Cardiac muscle cell (in vitro differentiated cells and primary cell): ENCODE data around the gene GANAB. TPM values are rescaled to one million over a fixed set of nuclear protein-coding genes. Genes with fewer than 3 reads are reported as not detected.

Source experiments
- DNase-seq, 2 donors: peaks; one replicate each; pipeline versions ENCODE4 v3.0.0 to v3.0.0-alpha.2; 2010 to 2017; ENCODE audit warnings: low read depth in 1 of 2, low spot score in 1 of 2
- H3K27ac ChIP-seq: fragments of 200-600 bp; sonication (generic); 2 replicates; pipeline ENCODE4 v1.5.1; 2016
- H3K27me3 ChIP-seq: fragments of 200-600 bp; sonication (generic); 2 replicates; pipeline ENCODE4 v1.6.0; 2016; ENCODE audit warnings: control low read depth
- H3K36me3 ChIP-seq: fragments of 200-600 bp; sonication (generic); 2 replicates; pipeline ENCODE4 v1.5.1; 2016; ENCODE audit warnings: control low read depth
- H3K4me1 ChIP-seq: fragments of 200-600 bp; sonication (generic); 2 replicates; pipeline ENCODE4 v1.8.1; 2017; ENCODE audit warnings: low read depth, mild to moderate bottlenecking, mixed run types
- H3K4me3 ChIP-seq: fragments of 200-600 bp; sonication (generic); 2 replicates; pipeline ENCODE4 v1.5.1; 2016; ENCODE audit warnings: mild to moderate bottlenecking
- H3K9me3 ChIP-seq: fragments of 200-600 bp; sonication (generic); 2 replicates; pipeline ENCODE4 v1.5.1; 2017; ENCODE audit warnings: low read depth, mild to moderate bottlenecking, control low read depth
- polyA plus RNA-seq: library from polyadenylated mRNA; unstranded; fragments of >200 nt; fragmentation: Nextera tagmentation; extraction: Ambion mirVana; gene quantifications from 2 replicates; pipeline ENCODE4 v1.2.1, GENCODE V29; 2016
- total RNA-seq: library from RNA; depleted of rRNA; stranded (reverse); fragments of >200 nt; gene quantifications from 2 replicates; pipeline ENCODE4 v1.2.3, GENCODE V29; 2016
- TF ChIP-seq, protein P1 (sequence below): IDR thresholded peaks from 2 replicates; pipeline ENCODE4 v1.5.1; 2012; ENCODE audit warnings: low read depth, mild to moderate bottlenecking, low read length

The GANAB gene
- total and polyA plus RNA-seq, 2 experiments from 2014 or later = 110 to 143 TPM

DNA sequence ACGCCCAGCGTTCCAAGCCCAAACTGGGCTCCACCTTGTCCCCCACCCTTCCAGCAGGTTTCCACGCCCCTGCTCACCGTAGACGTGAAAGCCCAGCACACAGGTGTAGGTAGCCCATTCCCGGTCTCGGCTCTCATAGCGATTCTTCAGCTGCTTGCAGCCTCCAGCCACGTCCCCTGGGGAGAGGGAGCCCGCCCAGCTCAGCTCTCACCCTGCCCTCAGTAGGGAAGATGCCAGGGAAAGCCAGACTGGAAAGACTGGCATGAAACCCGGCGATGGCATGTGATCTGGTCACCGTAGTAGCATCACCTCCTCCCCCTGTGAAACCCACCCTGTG is 43.4 kb downstream of the GANAB start:
- TF ChIP-seq, protein P1, sequence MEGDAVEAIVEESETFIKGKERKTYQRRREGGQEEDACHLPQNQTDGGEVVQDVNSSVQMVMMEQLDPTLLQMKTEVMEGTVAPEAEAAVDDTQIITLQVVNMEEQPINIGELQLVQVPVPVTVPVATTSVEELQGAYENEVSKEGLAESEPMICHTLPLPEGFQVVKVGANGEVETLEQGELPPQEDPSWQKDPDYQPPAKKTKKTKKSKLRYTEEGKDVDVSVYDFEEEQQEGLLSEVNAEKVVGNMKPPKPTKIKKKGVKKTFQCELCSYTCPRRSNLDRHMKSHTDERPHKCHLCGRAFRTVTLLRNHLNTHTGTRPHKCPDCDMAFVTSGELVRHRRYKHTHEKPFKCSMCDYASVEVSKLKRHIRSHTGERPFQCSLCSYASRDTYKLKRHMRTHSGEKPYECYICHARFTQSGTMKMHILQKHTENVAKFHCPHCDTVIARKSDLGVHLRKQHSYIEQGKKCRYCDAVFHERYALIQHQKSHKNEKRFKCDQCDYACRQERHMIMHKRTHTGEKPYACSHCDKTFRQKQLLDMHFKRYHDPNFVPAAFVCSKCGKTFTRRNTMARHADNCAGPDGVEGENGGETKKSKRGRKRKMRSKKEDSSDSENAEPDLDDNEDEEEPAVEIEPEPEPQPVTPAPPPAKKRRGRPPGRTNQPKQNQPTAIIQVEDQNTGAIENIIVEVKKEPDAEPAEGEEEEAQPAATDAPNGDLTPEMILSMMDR = no peak
- Histone ChIP-seq H3K27ac (no peak overlapping the region), H3K9me3 (no peaks in the 10 kb centered on the region), H3K4me3 (no peak overlapping the region), H3K4me1 (peaks cover 26% of the 10 kb centered on the region), H3K27me3 (no peaks in the 10 kb centered on the region), H3K36me3 (peaks cover 4% of the 10 kb centered on the region)
- DNase-seq = no peak

DNA sequence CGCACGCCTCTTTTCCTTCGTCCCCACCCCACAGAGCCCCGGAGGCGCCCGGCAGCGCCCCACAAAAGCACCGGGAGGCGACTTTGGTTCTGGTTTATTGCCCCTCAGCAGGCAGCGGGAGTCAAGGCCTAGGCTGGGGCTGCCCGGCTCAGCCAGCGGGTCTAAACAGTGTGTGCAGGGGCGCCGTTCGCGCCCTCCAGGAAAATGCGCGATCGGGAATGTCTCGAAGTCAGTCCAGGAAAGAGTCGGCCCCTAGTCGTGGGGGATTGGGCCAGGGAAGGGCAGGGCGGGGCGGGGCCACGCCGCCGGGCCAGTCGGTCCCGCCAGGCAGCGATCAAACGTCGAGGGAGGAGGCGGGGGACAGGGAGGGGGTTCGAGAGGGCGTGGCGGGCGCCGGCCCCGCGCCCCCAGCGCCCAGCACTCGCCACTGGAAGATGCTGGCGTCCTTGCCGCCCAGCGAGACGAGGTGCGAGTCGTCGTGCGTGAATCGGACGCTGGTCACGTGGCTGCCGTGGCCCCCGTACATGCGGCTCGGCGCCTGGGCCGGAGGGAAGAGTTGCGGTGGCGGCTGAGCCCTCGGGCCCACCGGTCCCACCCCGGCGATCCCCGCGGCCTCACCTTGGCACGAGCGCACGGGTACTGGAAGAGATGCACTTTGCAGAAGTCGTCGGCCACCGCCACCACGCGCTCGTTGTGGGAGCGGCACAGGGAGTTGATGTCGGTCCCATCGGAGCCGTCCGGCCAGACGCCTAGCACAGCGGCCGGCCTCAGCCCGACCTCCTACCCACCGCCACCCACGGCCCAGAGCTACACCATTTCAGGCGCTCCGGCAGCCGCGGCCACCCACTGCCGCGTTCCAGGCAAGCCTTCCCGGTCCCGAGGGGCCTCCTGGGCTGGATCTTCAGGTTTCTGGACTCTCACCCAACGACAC is 44.0 kb downstream of the GANAB start:
- peak overlapping the region; percentile 35 for H3K27ac ChIP-seq
- peak overlapping the region; percentile 33 for H3K4me3 ChIP-seq
- no peaks in the 10 kb centered on the region for H3K27me3 ChIP-seq
- H3K36me3 ChIP-seq = peaks cover 10% of the 10 kb centered on the region
- TF ChIP-seq, protein P1 = no peak
- peaks cover 26% of the 10 kb centered on the region for H3K4me1 ChIP-seq
- no peaks in the 10 kb centered on the region for H3K9me3 ChIP-seq
- peak; percentile 72 to 82 for DNase-seq

DNA sequence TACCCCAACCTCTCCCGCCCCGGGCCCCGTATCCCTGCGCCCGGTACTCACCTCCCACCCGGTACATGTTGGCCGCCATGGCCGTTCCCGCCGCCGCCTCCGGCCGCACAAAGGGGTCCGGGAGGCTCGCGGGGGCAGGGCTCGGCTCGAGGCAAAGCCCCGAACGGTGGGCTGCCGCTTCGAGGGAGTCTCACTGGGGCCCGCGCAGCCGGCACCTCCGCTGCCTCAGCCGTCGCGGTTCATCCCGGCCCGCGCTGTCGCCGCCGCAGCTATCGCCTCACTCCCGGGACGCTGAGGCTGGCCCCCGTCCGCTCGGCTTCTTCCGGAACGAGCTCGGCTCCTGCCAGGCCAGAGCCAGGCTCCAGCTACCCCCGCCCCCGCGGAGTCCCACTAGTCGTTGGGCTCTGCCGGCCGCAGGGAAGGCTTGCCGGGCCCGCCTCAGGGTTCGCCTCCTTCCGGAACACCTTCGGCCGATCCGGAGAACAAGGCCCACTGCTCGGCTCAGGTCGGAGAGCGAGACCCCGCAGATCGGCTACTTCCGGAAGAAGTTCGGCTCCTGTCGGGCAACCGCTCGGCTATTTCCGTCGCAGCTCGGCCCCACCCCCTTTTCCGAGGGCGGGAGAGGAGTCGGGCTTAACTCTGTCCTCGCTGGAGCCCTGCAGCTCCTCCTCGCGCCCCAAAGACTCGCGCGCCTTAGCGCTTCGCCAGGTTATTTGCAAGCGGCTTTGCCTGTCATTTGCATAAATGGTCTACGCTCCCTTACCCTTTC is 44.9 kb downstream of the GANAB start, which contains the start of gene MTA2:
TSS of gene MTA2 (minus strand) at position 494 of the 769 bp plus-strand sequence. CDS start at position 79, 415 bp downstream.
- peak within 1 kb of the TSS; percentile 90 for H3K27ac ChIP-seq

DNA sequence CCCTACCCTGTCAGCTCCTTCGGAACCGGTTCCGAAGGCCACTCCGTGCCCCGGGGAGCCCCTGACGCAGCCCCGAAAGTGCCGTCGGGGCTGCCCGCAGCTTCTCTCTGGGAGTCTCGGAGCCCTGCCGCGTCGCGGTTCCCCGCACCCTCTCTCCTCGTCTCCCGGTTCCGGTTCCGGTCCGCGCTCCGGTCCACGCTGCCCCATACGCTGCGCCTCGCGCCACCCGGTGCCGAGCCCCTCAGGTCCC is 45.4 kb downstream of the GANAB start:
- peak in 1 of 2 donors; percentile 41 for DNase-seq
- H3K27me3 ChIP-seq = no peaks in the 10 kb centered on the region
- H3K4me1 ChIP-seq = peaks cover 21% of the 10 kb centered on the region
- no peaks in the 10 kb centered on the region for H3K9me3 ChIP-seq
- H3K4me3 ChIP-seq = peak overlapping the region; percentile 72
- H3K36me3 ChIP-seq = peaks cover 20% of the 10 kb centered on the region
- H3K27ac ChIP-seq = peak overlapping the region; percentile 90
- TF ChIP-seq, protein P1 = no peak

More for the DNA sequence above, 44.9 kb downstream of the GANAB start, which contains the start of gene MTA2:
- Histone ChIP-seq H3K9me3 (no peaks in the 10 kb centered on the region), H3K4me1 (peaks cover 21% of the 10 kb centered on the region), H3K36me3 (peaks cover 14% of the 10 kb centered on the region), H3K27me3 (no peaks in the 10 kb centered on the region), H3K4me3 (peak within 1 kb of the TSS; percentile 72)
- peak; percentile 99 for DNase-seq
- TF ChIP-seq, protein P1 = no peak

DNA sequence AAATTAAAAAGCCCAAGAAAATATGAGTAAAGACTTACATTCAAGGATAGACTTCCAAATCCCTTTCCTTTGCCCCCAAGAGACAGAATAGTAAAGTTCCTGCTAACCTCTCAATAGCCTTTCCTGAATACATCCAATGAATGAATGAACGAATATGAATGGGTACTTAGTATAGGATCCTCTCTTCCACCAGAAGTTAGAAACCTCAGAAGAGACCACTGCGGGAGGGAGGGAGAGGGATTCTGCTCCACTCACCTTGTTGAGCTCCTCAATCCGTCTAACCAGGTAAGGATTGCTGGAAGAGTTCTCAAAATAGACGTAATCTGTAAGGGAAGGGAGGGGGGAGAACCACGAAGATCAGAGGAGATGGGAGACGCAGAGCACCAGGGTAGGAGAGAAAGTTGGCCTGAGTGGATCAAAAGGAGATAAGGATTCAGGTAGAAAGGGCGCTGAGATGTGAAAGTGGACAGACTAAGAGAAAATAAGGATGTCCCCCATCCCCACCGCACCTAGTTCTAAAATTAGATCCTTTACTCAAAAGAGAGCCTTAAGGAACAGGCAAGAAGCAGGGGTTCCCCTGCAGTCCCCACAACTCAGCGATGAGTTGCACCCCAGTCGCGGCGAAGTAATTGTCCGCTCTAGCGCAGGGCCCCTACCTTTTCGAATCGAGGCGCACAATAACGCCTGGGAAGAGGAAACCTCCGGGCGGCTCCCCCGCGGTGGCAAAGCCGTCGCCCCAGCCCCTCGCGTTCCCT is 45.9 kb downstream of the GANAB start:
- peaks cover 25% of the 10 kb centered on the region for H3K36me3 ChIP-seq
- H3K4me1 ChIP-seq = peaks cover 21% of the 10 kb centered on the region
- no peaks in the 10 kb centered on the region for H3K9me3 ChIP-seq
- no peak for DNase-seq
- peak overlapping the region; percentile 72 for H3K4me3 ChIP-seq
- H3K27ac ChIP-seq = peak overlapping the region; percentile 90
- TF ChIP-seq, protein P1 = no peak
- H3K27me3 ChIP-seq = no peaks in the 10 kb centered on the region
